Frontal cortex (tissue), 4 donors: Measurements from ENCODE around the gene NDUFS6. TPM values are rescaled to one million over a fixed set of nuclear protein-coding genes. Genes with fewer than 3 reads are reported as not detected.
"Not testable (repeated sequence)": the region's sequence is repeated elsewhere in the genome, so short reads cannot be mapped to it uniquely, and the experiment has no call there.

Experiments used
- DNase-seq, 2 donors: peaks; one replicate each; pipeline ENCODE4 v3.0.0; 2012; ENCODE audit warnings: low spot score in 2 of 2
- FAIRE-seq: peaks from 2 replicates; lab custom pipeline; 2012; peaks lifted over from hg19 to GRCh38; lab: Jason Lieb, UNC
- total RNA-seq: library from RNA; depleted of rRNA; stranded (reverse); fragments of >200 nt; gene quantifications from one replicate; pipeline ENCODE4 v1.2.3, GENCODE V29; 2014
- donor health status: control.
- donor health status: control.
- donor health status: control.

Gene NDUFS6
- total RNA-seq, 1 donor from 2014 or later, result 13.5 TPM

- DNase-seq, result no peak
- FAIRE-seq, result no peak
Measured at GRCh38 chr5:1810581-1811101, 9.4 kb downstream of the NDUFS6 start.

- DNase-seq (no peak), FAIRE-seq (no peak)
Measured at GRCh38 chr5:1814183-1815020, 13.2 kb downstream of the NDUFS6 start.

GRCh38 chr5:1815071-1815786, 14.0 kb downstream of the NDUFS6 start:
- FAIRE-seq, result no peak
- no peak for DNase-seq

- DNase-seq (no peak), FAIRE-seq (no peak)
Measured at GRCh38 chr5:1815881-1816292, 14.7 kb downstream of the NDUFS6 start.

GRCh38 chr5:1816495-1817089, 15.4 kb downstream of the NDUFS6 start:
- not testable (repeated sequence) for DNase-seq, FAIRE-seq

- DNase-seq (no peak), FAIRE-seq (no peak)
Measured at GRCh38 chr5:1817261-1818043, 16.2 kb downstream of the NDUFS6 start.

- DNase-seq (no peak), FAIRE-seq (no peak)
Measured at GRCh38 chr5:1818784-1819183, 17.6 kb downstream of the NDUFS6 start.

GRCh38 chr5:1819458-1819857, 18.3 kb downstream of the NDUFS6 start:
- no peak for DNase-seq

GRCh38 chr5:1820381-1820780, 19.2 kb downstream of the NDUFS6 start:
- FAIRE-seq (no peak), DNase-seq (no peak)

More at GRCh38 chr5:1819458-1819857, 18.3 kb downstream of the NDUFS6 start:
- FAIRE-seq, result no peak

- FAIRE-seq (no peak), DNase-seq (no peak)
Measured at GRCh38 chr5:1820926-1821325, 19.7 kb downstream of the NDUFS6 start.

GRCh38 chr5:1821862-1822261, 20.7 kb downstream of the NDUFS6 start:
- FAIRE-seq (no peak), DNase-seq (no peak)

GRCh38 chr5:1823381-1824034, 22.3 kb downstream of the NDUFS6 start:
- DNase-seq, result no peak

GRCh38 chr5:1824109-1824821, 23.1 kb downstream of the NDUFS6 start:
- DNase-seq (no peak), FAIRE-seq (no peak)

More at GRCh38 chr5:1823381-1824034, 22.3 kb downstream of the NDUFS6 start:
- FAIRE-seq, result no peak

- DNase-seq (no peak), FAIRE-seq (no peak)
Measured at GRCh38 chr5:1824903-1825841, 24.0 kb downstream of the NDUFS6 start.

- DNase-seq, result no peak
- FAIRE-seq, result no peak
Measured at GRCh38 chr5:1826235-1826980, 25.2 kb downstream of the NDUFS6 start.

- DNase-seq (no peak), FAIRE-seq (no peak)
Measured at GRCh38 chr5:1827025-1827885, 26.0 kb downstream of the NDUFS6 start.
